ENCODE results near the gene NANOS3.

Gene NANOS3

GRCh38 chr19:13876834-13877233, at the start of gene NANOS3:
TSS of gene NANOS3 (plus strand) at chr19:13877134. CDS start at chr19:13877249, 115 bp downstream.
- Histone ChIP-seq H3K27me3 (ENCODE audit: control insufficient read depth, low read length) (0 out of 2 replicates have a peak, but pooled peaks cover 4% of the 10 kb centered on the region), H3K9me3 (ENCODE audit: control insufficient read depth, insufficient read depth, low read length) (no peaks in the 10 kb centered on the region), H4K20me1 (ENCODE audit: control insufficient read depth, insufficient read depth, low read depth, low read length) (no peaks in the 10 kb centered on the region), H3K9me2 (replicated peaks; ENCODE audit: control insufficient read depth, low read length) (no peaks in the 10 kb centered on the region), H3K27ac (ENCODE audit: low read depth, low read length) (no peak within 1 kb of the TSS), H3K4me2 (ENCODE audit: low read length) (no peak within 1 kb of the TSS), H3K4me3 (ENCODE audit: low read length) (no peak within 1 kb of the TSS), H3K79me2 (ENCODE audit: control insufficient read depth, low read length) (no peaks in the 10 kb centered on the region), H3K4me1 (ENCODE audit: control insufficient read depth, low read length) (peaks cover 28% of the 10 kb centered on the region), H3K36me3 (ENCODE audit: control insufficient read depth, low read length) (no peaks in the 10 kb centered on the region), H3F3A (ENCODE audit: control insufficient read depth, insufficient read depth) (no peaks in the 10 kb centered on the region; the same call in 1 of the 2 replicates)
- TF ChIP-seq EZH2phosphoT487 (IDR thresholded peaks at IDR 0.05; ENCODE audit: borderline replicate concordance, low read length) (no peak), CTCF (IDR thresholded peaks at IDR 0.05; ENCODE audit: low read depth, low read length, poor library complexity, severe bottlenecking) (no peak)

- Histone ChIP-seq H3K27me3 (ENCODE audit: control insufficient read depth, low read length) (no peaks in the 10 kb centered on the region), H3K4me1 (ENCODE audit: control insufficient read depth, low read length) (peaks cover 20% of the 10 kb centered on the region), H3K36me3 (ENCODE audit: control insufficient read depth, low read length) (no peaks in the 10 kb centered on the region), H4K20me1 (ENCODE audit: control insufficient read depth, insufficient read depth, low read depth, low read length) (no peaks in the 10 kb centered on the region), H3F3A (ENCODE audit: control insufficient read depth, insufficient read depth) (no peaks in the 10 kb centered on the region), H3K9me2 (replicated peaks; ENCODE audit: control insufficient read depth, low read length) (no peaks in the 10 kb centered on the region), H3K4me2 (ENCODE audit: low read length) (no peak overlapping the region), H3K9me3 (ENCODE audit: control insufficient read depth, insufficient read depth, low read length) (no peaks in the 10 kb centered on the region), H3K79me2 (ENCODE audit: control insufficient read depth, low read length) (no peaks in the 10 kb centered on the region), H3K4me3 (ENCODE audit: low read length) (no peak overlapping the region), H3K27ac (ENCODE audit: low read depth, low read length) (no peak overlapping the region)
- TF ChIP-seq EZH2phosphoT487 (IDR thresholded peaks at IDR 0.05; ENCODE audit: borderline replicate concordance, low read length): no peak
- TF ChIP-seq CTCF (IDR thresholded peaks at IDR 0.05; ENCODE audit: low read depth, low read length, poor library complexity, severe bottlenecking): no peak
Observed at GRCh38 chr19:13827656-13828055, 49.3 kb upstream of the NANOS3 start.

- peaks cover 23% of the 10 kb centered on the region for H3K4me1 ChIP-seq (ENCODE audit: control insufficient read depth, low read length)
- H3K4me3 ChIP-seq (ENCODE audit: low read length): no peak overlapping the region
- H3K27me3 ChIP-seq (ENCODE audit: control insufficient read depth, low read length): no peaks in the 10 kb centered on the region
- H4K20me1 ChIP-seq (ENCODE audit: control insufficient read depth, insufficient read depth, low read depth, low read length): no peaks in the 10 kb centered on the region
- H3K27ac ChIP-seq (ENCODE audit: low read depth, low read length): no peak overlapping the region
- no peaks in the 10 kb centered on the region for H3K9me3 ChIP-seq (ENCODE audit: control insufficient read depth, insufficient read depth, low read length)
- no peaks in the 10 kb centered on the region for H3K79me2 ChIP-seq (ENCODE audit: control insufficient read depth, low read length)
- peaks cover 5% of the 10 kb centered on the region; the same call in 1 of the 2 replicates for H3F3A ChIP-seq (ENCODE audit: control insufficient read depth, insufficient read depth)
- H3K9me2 ChIP-seq (replicated peaks; ENCODE audit: control insufficient read depth, low read length): no peaks in the 10 kb centered on the region
- H3K4me2 ChIP-seq (ENCODE audit: low read length): no peak overlapping the region
- TF ChIP-seq CTCF (IDR thresholded peaks at IDR 0.05; ENCODE audit: low read depth, low read length, poor library complexity, severe bottlenecking) (no peak), EZH2phosphoT487 (IDR thresholded peaks at IDR 0.05; ENCODE audit: borderline replicate concordance, low read length) (no peak)
- H3K36me3 ChIP-seq (ENCODE audit: control insufficient read depth, low read length): no peaks in the 10 kb centered on the region
Observed at GRCh38 chr19:13830114-13830740, 46.7 kb upstream of the NANOS3 start.

Data from DOHH2 (cell line).